IPS-18c (cell line): Measurements from ENCODE around the gene PPIL1.
"Not testable (repeated sequence)": the region's sequence is repeated elsewhere in the genome, so short reads cannot be mapped to it uniquely, and the experiment has no call there.

Experiments
- H3K4me3 ChIP-seq: 2 replicates; pipeline ENCODE4 v1.7.0; 2013; ENCODE audit warnings: low read depth, mild to moderate bottlenecking, low read length, moderate library complexity; ENCODE audit not compliant: insufficient read depth
- H3K9me3 ChIP-seq: one replicate; pipeline ENCODE4 v1.6.1; 2013; ENCODE audit warnings: mild to moderate bottlenecking, low read length, moderate library complexity; ENCODE audit not compliant: control insufficient read depth, insufficient read depth

The PPIL1 gene

DNA sequence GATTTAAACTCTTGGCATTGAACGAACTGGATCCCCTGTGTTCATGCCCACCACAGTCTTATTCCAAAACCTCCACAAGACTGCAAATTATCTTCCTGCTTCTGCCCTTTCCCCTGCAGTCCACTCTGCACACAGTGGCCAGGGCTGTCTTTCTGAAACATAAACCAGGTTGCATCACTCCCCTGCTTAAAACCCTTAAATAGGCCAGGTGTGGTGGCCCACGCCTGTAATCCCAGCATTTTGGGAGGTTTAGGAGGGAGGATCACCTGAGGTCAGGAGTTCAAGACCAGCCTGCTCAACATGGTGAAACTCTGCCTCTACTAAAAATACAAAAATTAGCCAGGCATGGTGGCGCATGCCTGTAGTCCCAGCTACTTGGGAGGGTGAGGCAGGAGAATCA is 61.6 kb downstream of the PPIL1 start:
- not testable (repeated sequence) for H3K4me3 ChIP-seq, H3K9me3 ChIP-seq

DNA sequence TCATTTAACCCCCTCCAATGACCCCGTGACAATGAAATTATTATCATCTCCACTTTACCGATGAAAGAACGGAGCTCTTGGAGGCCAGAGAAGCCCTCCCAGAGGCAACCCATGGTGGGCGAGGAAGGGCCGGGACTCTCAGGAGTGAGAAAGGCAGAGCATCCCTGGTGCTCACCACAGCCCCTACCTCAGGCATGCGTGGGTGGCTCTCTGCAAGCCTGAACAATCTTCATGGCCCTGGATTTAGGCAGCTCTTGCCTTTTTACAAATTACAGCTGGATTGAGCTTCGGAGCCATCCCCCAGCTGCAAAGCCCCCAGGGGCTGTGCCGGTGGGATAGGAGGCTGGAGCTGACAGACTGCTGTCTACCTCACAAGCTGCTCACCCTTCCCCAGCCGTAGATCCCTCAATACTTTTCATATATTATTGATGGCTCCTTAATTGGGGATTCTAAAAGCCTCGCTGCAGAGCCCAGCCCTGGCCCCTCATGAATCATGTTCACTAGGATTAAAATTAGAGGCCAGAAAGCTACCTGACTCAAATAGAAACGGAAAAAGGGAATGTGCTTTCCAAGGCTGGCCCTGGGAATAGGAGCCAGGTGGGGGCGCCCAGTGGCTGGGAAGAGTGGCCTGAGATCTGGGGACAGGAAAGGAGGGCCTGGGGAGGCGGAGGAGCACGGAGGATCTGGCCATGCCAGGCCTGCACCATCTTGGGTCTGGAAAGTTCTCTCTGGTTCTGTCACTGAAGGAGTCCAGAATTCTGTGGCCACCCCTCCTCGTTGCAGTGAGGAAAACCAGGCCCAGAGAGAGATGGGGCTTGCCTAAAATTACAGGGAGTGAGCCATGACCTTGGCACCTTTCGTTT is 64.4 kb downstream of the PPIL1 start:
- Histone ChIP-seq H3K4me3 (no peak overlapping the region), H3K9me3 (no peaks in the 10 kb centered on the region)

DNA sequence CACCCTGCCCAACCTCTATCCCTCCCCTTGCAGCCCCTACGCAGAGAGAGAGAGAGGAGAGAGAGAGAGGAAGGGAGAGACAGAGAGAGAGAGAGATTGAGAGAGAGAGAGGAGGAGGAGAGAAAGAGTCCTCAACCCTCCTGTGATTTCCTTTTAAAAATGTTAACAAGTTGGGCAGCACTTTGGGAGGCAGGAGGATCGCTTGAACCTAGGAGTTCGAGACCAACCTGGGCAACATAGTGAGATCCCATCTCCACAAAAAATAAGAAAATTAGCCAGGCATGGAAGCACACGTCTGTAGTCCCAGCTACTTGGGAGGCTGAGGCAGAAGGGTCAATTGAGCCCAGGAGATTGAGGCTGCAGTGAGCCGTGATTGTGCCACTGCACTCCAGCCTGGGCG is 65.4 kb downstream of the PPIL1 start:
- H3K4me3 ChIP-seq = no peak overlapping the region

DNA sequence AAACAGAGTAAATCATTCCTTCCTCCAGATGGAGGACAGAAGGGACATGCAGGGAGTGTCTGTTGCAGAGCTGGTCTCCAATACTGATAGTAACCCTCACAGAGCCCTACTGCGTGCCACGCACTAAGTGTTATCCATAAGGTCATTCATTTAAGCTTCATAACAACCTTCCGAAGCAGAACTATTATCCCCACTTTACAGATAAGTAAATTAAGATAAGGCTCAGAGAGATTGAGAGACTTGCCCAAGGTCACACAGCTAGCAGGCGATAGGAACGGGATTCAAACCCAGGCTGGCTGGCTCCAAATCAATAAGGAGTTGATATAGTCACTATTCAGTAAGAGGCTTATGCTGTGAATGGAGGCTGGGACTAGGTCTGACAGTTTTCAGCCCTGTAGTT is 66.0 kb downstream of the PPIL1 start:
- no peak overlapping the region for H3K4me3 ChIP-seq

More for the DNA sequence above, 65.4 kb downstream of the PPIL1 start:
- no peaks in the 10 kb centered on the region for H3K9me3 ChIP-seq

DNA sequence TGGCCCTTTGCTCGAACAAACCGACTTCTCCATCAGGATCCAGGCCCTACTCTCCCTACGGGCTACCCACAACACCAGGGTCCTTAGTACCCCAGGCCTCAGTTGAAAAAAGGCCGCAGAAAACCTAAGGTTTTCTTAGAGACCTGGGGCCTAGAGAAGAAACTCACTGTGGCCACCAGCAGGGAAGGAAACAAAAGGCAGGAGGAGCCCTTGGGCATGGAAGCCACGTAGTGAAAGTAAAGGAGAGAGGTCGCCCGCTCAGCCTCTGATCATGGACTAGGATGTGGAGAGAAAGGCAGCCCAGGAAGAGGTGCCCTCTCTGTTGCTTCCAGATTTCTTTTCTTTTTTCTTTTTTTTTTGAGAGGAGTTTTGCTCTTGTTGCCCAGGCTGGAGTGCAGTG is 66.9 kb downstream of the PPIL1 start:
- Histone ChIP-seq H3K9me3 (no peaks in the 10 kb centered on the region), H3K4me3 (no peak overlapping the region)

More for the DNA sequence above, 66.0 kb downstream of the PPIL1 start:
- H3K9me3 ChIP-seq = no peaks in the 10 kb centered on the region

DNA sequence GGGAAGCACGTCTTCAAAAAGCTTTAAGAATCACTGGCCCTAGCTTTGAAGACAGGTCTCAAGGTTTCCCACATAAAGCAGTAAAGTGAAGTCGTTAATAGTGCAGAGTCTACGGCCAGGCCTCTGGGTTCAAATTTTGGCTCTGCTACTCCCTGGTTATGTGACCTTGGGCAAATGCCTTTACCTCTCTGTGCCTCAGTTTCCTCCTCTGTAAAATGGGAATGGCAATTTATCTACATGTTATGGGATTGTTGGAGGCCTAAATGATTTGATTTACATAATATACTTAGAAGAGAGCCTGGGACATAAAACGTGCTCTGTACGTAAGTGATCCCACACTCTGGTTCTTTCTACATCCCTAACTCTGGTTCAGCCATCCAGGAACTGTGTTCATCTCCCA is 67.5 kb downstream of the PPIL1 start:
- H3K4me3 ChIP-seq = no peak overlapping the region
- H3K9me3 ChIP-seq = no peaks in the 10 kb centered on the region

DNA sequence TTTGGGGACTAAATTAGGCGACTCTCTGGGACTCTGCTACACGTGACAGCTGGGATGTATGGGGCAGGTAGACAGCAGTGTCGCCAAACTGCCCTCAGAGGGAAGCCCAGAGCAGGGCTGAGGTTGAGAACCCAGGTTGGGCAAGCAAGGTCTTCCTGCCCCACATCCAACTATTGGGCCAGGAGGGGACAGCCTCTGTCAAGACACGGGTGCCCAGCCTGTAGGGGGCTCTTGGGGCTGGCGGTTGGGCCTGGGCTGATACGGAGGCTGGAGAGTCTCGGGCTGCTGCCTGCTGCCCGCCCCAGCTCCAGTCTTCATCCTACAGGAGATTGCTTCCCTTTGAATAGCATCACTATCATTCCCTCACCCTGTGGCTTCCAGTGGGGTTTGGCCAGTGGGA is 68.7 kb downstream of the PPIL1 start:
- Histone ChIP-seq H3K4me3 (no peak overlapping the region), H3K9me3 (no peaks in the 10 kb centered on the region)

DNA sequence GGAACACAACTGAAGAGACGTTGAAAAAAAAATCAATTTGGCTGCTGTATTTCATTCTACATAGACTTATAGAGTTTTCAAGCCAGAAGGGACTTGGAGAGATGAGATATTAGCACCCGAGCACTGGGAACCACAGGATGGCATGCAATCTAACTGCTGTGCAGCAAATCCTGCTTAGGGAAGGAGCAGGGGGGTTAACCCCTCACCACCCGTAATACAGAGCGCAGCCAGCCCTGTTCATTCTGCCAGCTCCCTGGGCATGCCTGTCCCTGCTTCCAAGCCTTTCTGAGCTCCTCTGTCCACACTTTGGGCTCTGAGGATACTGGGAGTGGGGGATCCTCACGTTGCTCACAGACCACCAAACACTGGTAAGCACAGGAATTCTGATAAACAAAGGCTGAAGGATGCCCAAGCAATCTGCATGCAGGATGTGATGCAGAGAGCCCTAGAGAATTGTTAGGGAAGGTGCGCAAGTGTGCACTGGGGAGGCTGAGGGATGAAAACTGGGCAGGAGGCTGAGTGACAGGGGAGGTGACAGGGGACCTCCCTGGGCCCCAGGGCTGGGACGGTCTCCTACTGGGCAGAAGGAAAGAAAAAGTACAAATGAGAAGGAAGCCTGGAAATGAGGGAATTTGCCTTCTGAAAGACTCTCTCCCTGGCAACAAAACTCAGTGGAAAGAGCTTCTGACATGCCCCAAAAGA is 69.4 kb downstream of the PPIL1 start:
- Histone ChIP-seq H3K4me3 (no peak overlapping the region), H3K9me3 (no peaks in the 10 kb centered on the region)
